HG02840 (cell line): ENCODE data around the gene PTPRE.

Experiments
- ATAC-seq: cut with Tn5 transposase; IDR thresholded peaks from one replicate; pipeline ENCODE4 v1.9.1; 2021; ENCODE audit warnings: mild to moderate bottlenecking, moderate library complexity, moderate number of reproducible peaks; ENCODE audit not compliant: unreplicated experiment, low FRiP score

The PTPRE gene

DNA sequence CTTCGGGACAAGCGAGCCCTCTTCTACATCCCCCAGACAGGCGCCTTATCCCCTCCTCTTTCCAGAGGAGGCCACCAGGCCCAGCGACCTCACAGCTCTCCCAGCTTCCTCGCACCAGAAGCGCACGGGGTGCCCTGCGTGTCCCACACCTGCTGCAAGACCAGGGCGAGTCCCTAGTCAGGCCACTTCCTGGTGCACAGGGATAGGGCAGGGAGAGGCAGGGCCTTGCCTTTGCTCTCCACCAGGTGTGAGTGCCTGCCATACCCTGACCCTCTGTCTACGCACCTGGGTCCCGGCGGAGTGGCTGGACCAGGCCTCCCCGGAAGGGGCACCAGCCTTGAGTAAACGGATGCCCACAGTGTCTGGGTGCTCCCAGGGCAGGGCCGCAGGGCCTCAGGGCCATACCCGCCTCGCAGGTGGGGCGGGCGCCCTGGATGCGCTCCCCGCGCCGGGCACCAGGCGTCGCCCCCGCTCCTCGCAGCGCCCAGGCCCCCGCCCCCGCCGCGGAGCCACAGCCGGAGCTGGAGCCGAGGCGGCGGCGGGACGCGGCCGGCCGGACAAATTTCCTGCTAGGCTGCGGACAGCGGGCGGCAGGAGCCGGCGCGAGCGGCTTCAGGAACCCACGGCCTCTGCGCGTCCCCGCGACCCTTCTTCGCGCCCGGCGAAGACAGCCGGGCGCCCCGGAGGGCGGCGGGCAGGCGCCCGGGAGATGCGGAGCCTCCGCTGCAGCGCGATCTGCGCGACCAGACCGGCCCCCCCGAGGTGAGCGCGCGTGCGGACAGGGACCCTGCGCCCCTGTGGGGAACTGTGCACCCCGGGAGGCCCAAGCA lies at the start of gene PTPRE:
TSS of gene PTPRE (plus strand) at position 556 of the 830 bp plus-strand sequence. CDS start 133,779 bp downstream, outside the sequence.
- ATAC-seq: peak; percentile 80

- ATAC-seq: no peak
Observed at GRCh38 chr10:127860592-127860991, 46.3 kb upstream of the PTPRE start.

DNA sequence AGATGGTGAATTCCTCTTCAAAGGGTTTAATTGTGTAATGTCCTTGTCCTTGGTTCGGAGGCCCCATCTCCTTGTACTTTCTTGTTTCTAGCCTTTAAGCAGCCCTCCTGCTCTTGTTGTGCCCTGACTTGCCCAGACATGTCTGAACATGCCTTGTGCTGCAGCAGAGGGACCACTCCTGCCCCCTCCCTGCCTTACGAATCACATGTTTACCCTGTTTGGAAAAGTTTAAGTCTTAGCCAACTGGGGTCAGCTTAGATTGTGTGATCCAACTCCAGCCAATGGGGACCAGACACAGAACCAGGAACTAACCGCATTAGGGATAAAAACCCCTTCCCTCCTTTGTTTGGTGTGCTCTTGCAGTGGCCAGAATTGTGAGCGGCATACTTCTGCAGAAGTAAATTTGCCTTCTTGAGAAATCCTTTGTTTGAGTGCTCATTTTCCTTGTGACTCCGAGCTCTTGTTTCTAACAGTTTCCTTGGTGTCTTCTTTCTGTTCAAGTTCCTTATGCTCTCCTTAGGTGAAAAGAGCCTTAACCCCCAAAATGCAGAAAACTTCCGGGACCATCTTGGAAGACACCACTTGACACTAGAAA lies 43.6 kb upstream of the PTPRE start:
- no peak for ATAC-seq

GRCh38 chr10:127866276-127867013 lies 40.5 kb upstream of the PTPRE start:
- ATAC-seq: no peak

DNA sequence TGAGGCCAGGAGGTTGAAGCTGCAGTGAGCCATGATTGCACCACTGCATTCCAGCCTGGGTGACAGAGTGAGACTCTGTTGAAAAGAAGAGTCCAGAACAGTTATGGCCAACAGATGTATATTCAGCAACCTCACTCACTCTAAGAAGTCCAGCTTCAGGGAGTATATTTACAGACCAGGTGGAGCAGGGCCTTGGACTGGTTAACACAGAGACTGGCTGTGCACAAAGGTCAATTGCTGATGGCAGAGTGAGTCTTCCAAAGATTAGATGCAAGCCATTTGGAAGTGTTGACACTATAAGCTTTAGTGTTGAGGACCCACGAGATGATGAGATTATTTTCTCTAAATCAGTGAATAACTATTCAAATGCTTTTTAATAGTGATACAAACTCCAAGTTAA lies 39.1 kb upstream of the PTPRE start:
- ATAC-seq: no peak

DNA sequence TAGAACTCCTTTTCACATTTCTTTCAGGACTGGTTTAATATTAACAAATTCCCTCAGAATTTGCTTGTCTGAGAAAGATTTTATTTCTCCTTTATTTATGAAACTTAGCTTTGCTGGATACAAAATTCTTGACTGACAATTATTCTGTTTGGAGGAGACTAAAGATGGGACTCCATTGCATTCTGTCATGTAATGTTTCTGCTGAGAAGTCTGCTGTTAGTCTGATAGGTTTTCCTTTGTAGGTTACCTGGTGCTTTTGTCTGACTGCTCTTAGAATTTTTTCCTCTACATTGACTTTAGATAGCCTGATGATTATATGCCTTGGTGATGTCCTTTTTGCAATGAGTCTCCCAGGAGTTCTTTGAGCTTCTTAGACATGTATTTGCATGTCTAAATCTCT lies 37.6 kb upstream of the PTPRE start:
- no peak for ATAC-seq

DNA sequence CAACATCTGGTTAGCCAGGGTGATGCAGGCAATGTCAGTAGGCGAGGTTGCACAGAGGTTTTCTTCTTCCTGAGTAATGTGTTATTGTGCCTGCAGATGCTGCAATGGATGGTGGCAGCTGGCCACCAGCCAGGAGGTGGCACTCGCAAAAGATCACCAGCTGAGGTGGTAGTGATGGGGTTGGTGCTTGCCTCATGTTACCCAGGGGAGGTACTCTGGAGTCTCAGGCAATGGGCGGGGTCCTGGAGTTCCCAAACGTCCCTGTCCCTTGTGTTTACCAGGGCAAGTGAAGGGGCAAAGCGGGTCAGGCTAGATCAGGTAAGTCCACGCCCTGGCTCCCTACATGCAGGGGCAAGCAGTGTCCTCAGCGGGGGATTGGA lies 35.3 kb upstream of the PTPRE start:
- no peak for ATAC-seq

GRCh38 chr10:127872011-127872761 lies 34.7 kb upstream of the PTPRE start:
- ATAC-seq: no peak

GRCh38 chr10:127872871-127873600 lies 33.9 kb upstream of the PTPRE start:
- no peak for ATAC-seq

- no peak for ATAC-seq
Observed at GRCh38 chr10:127873901-127874470, 32.9 kb upstream of the PTPRE start.

- ATAC-seq: no peak
Observed at GRCh38 chr10:127874671-127875448, 32.0 kb upstream of the PTPRE start.

GRCh38 chr10:127875449-127875765 lies 31.5 kb upstream of the PTPRE start:
- no peak for ATAC-seq

GRCh38 chr10:127875916-127876315 lies 31.0 kb upstream of the PTPRE start:
- ATAC-seq: no peak

- no peak for ATAC-seq
Observed at GRCh38 chr10:127877116-127877515, 29.8 kb upstream of the PTPRE start.

- ATAC-seq: no peak
Observed at GRCh38 chr10:127877699-127878098, 29.2 kb upstream of the PTPRE start.

DNA sequence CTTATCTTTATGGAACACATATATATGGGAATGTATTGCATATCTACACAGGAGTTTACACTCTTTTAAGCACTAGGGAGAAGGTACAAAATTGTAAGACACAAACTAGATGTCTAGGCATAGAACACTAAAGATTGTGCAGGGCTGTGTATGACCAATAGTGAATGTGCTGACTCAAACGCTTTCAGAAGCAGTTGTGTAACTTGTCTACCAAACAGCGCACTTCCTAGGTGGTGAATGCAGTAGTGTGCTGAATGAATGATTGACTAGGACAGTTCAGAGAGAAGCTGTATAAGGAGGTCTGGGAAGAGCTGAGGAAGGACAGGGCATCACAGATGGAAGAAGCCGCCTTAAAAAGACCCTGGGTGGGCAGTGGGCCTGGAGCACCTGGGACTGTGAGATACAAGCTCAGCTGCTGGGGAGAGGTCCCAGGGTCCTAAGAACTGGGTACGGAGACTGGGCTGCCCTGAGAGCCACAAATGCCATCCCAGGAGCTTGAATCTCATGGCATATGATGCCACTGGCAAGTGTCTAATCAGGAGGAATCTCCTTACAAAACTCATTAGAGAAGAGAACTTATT lies 28.3 kb upstream of the PTPRE start:
- no peak for ATAC-seq

DNA sequence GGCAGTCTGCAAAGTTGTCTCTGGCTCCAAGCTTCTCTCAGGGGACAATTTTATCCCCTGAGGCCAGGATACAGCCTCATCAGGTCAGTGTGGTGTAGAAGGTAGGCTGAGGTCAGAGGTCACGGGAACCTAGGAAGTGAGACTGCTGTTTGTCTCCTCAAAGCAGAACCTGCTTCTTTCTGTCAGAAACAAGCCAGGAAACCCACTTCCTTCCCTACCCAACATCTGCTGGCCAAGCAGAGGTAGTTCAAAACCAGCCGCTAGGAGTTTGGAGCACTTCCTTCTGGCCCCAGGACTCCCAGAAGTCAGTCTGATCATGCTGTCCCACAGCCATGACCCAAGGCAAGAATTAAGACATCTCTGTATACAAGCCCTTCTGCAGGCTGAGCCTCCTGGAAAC lies 26.3 kb upstream of the PTPRE start:
- ATAC-seq: no peak

GRCh38 chr10:127881262-127881661 lies 25.6 kb upstream of the PTPRE start:
- ATAC-seq: no peak

DNA sequence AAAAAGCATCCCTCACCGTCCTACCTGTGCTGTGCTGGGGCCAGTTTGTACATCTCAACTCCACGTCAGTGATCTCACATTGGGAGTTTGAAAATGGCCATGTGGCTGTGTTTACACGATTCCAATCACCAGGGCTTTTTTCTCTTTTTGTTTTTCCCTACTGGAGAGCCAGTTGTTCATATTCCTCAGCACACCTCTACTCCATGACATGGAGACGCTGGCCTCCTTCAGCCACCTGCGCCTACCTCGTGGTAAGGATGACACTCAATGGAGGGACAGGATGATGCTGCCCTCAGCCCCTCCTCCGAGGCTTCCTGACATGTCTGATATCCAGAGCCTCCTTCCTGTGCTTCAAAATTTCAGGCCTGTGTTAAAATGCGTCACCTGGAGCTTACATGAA lies 24.5 kb upstream of the PTPRE start:
- ATAC-seq: no peak
